Aorta (tissue), 5 donors: ENCODE data around the gene NECAB2. TPM values are rescaled to one million over a fixed set of nuclear protein-coding genes. Genes with fewer than 3 reads are reported as not detected.

ENCODE experiments used
- ATAC-seq: fragments of 200-7000 bp; cut with Tn5 transposase; one replicate; pipeline ENCODE4 v1.9.1; 2022; ENCODE audit warnings: moderate library complexity; ENCODE audit not compliant: low FRiP score
- DNase-seq, 2 donors: peaks; one replicate each; pipeline ENCODE4 v3.0.0-alpha.2; 2020
- H3K27ac ChIP-seq, 2 donors: one replicate each; pipeline ENCODE4 v1.5.1; 2013; ENCODE audit warnings: low read length in 2 of 2, mild to moderate bottlenecking in 2 of 2, moderate library complexity in 2 of 2, control low read depth in 1 of 2, inconsistent platforms in 1 of 2, low read depth in 1 of 2
- H3K27me3 ChIP-seq, 2 donors: one replicate each; pipeline ENCODE4 v1.6.1; 2013; ENCODE audit warnings: control low read depth in 1 of 2, low read length in 1 of 2, mild to moderate bottlenecking in 1 of 2, moderate library complexity in 1 of 2; ENCODE audit not compliant: insufficient read depth in 2 of 2, control insufficient read depth in 1 of 2
- H3K36me3 ChIP-seq, 2 donors: one replicate each; pipeline ENCODE4 v1.6.1; 2013; ENCODE audit warnings: control low read depth in 1 of 2, low read length in 1 of 2, mild to moderate bottlenecking in 1 of 2; ENCODE audit not compliant: insufficient read depth in 2 of 2, control insufficient read depth in 1 of 2
- H3K4me1 ChIP-seq, 2 donors: one replicate each; pipeline ENCODE4 v1.6.1; 2013; ENCODE audit warnings: low read length in 2 of 2, control low read depth in 1 of 2, mild to moderate bottlenecking in 1 of 2, moderate library complexity in 1 of 2; ENCODE audit not compliant: insufficient read depth in 2 of 2, control insufficient read depth in 1 of 2
- H3K4me3 ChIP-seq, 2 donors: one replicate each; pipeline ENCODE4 v1.5.1; 2013; ENCODE audit warnings: low read length in 2 of 2, control low read depth in 1 of 2, mild to moderate bottlenecking in 1 of 2
- H3K9me3 ChIP-seq: one replicate; pipeline ENCODE4 v1.6.1; 2013; ENCODE audit warnings: mild to moderate bottlenecking, low read length; ENCODE audit not compliant: control insufficient read depth
- WGBS, 2 donors: extraction: QIAGEN DNeasy Blood & Tissue Kit; methylation state at CpG; one replicate each; pipeline ENCODE4 v1.1.7; 2013; 5-methylcytosine and 5-hydroxymethylcytosine counted together
- intact Hi-C, 2 donors: fragments of 100-400 bp; cut with DNase I; formaldehyde crosslinking; loops; one replicate each; pipeline versions ENCODE4 v1.14.2 to v1.15.0; 2022
- polyA plus RNA-seq, 2 donors: library from polyadenylated mRNA; stranded (reverse); fragments of 200-250 nt; gene quantifications; one replicate each; pipeline ENCODE4 v1.2.3, GENCODE V29; 2013
- total RNA-seq, 2 donors: library from RNA; stranded (reverse); fragmentation: NEBNext Ultra II Directional; extraction: Animal tissue kit (Norgen Biotek cat#: 25700); gene quantifications; one replicate each; pipeline ENCODE4 v1.2.1, GENCODE V29; 2021
- donor health status: healthy with polysubstance abuse.
- donor health status: Bipolar disorder and iron deficiency.
- donor health status: DM: no; HTN: no; CAD: no.
- donor health status: DM: no; HTN: no; CAD: no.
- donor health status: DM: yes; HTN: yes; CAD: no.

NECAB2 gene
- total and polyA plus RNA-seq, 4 donors = 0.23 to 0.75 TPM; not detected in 2

GRCh38 chr16:83955218-83956130 lies 12.6 kb upstream of the NECAB2 start:
- Histone ChIP-seq H3K9me3 (no peaks in the 10 kb centered on the region), H3K27ac (peak overlapping the region in 1 of 2 donors; percentile 41), H3K36me3 (peaks cover 0 to 5% of the 10 kb centered on the region in 2 donors), H3K27me3 (no peaks in the 10 kb centered on the region), H3K4me3 (no peak overlapping the region), H3K4me1 (no peaks in the 10 kb centered on the region)
- intact Hi-C loops = loop anchor here (1.0 to 5.0 kb wide), 2 partner anchors 107 kb away; no protein-coding TSS in a partner anchor
- no peak for DNase-seq
- ATAC-seq = no peak
- 74 to 83% methylated on average over 23 of the region's 23 CpGs for WGBS, 2 donors

GRCh38 chr16:83956336-83957289 lies 11.4 kb upstream of the NECAB2 start:
- intact Hi-C loops = loop anchor here (1.0 to 5.0 kb wide), 2 partner anchors 106 kb away; no protein-coding TSS in a partner anchor
- 50 to 51% methylated on average over 22 of the region's 22 CpGs for WGBS, 2 donors
- Histone ChIP-seq H3K36me3 (peaks cover 0 to 5% of the 10 kb centered on the region in 2 donors), H3K27ac (no peak overlapping the region), H3K4me1 (no peaks in the 10 kb centered on the region), H3K9me3 (no peaks in the 10 kb centered on the region), H3K27me3 (no peaks in the 10 kb centered on the region), H3K4me3 (no peak overlapping the region)
- ATAC-seq (no peak), DNase-seq (peak; percentile 88 to 95)

- Histone ChIP-seq H3K27ac (no peak overlapping the region), H3K27me3 (no peaks in the 10 kb centered on the region), H3K36me3 (peaks cover 0 to 5% of the 10 kb centered on the region in 2 donors), H3K4me1 (no peaks in the 10 kb centered on the region), H3K9me3 (no peaks in the 10 kb centered on the region), H3K4me3 (no peak overlapping the region)
- no peak for ATAC-seq
- intact Hi-C loops = loop anchor here in 1 of 2 donors (5.0 kb wide), 1 partner anchor 105 kb away; no protein-coding TSS in a partner anchor
- WGBS, 2 donors = 89 to 90% methylated on average over 14 of the region's 14 CpGs
- no peak for DNase-seq
Observed at GRCh38 chr16:83957296-83957855, 10.7 kb upstream of the NECAB2 start.

- Histone ChIP-seq H3K4me3 (no peak overlapping the region), H3K4me1 (no peaks in the 10 kb centered on the region), H3K9me3 (no peaks in the 10 kb centered on the region), H3K27ac (no peak overlapping the region), H3K27me3 (no peaks in the 10 kb centered on the region), H3K36me3 (peaks cover 0 to 5% of the 10 kb centered on the region in 2 donors)
- no peak for ATAC-seq
- DNase-seq = no peak
- intact Hi-C loops = loop anchor here in 1 of 2 donors (5.0 kb wide), 1 partner anchor 104 kb away; no protein-coding TSS in a partner anchor
- 86 to 92% methylated on average over 21 of the region's 21 CpGs for WGBS, 2 donors
Observed at GRCh38 chr16:83958137-83958845, 9.8 kb upstream of the NECAB2 start.

- WGBS, 2 donors = 83 to 88% methylated on average over 21 of the region's 21 CpGs
- H3K9me3 ChIP-seq = no peaks in the 10 kb centered on the region
- H3K27ac ChIP-seq = no peak overlapping the region
- H3K4me1 ChIP-seq = no peaks in the 10 kb centered on the region
- DNase-seq = no peak
- ATAC-seq = no peak
- peaks cover 0 to 5% of the 10 kb centered on the region in 2 donors for H3K36me3 ChIP-seq
- no peaks in the 10 kb centered on the region for H3K27me3 ChIP-seq
- H3K4me3 ChIP-seq = no peak overlapping the region
- intact Hi-C loops = loop anchor here in 1 of 2 donors (5.0 kb wide), 1 partner anchor 103 kb away; no protein-coding TSS in a partner anchor
Observed at GRCh38 chr16:83958846-83959565, 9.0 kb upstream of the NECAB2 start.

GRCh38 chr16:83959656-83960434 lies 8.2 kb upstream of the NECAB2 start:
- Histone ChIP-seq H3K36me3 (peaks cover 0 to 5% of the 10 kb centered on the region in 2 donors), H3K4me3 (no peak overlapping the region), H3K27ac (no peak overlapping the region), H3K4me1 (no peaks in the 10 kb centered on the region), H3K9me3 (no peaks in the 10 kb centered on the region), H3K27me3 (no peaks in the 10 kb centered on the region)
- no peak for ATAC-seq
- 89 to 90% methylated on average over 12 of the region's 12 CpGs for WGBS, 2 donors
- no peak for DNase-seq
- intact Hi-C loops = loop anchor here in 1 of 2 donors (5.0 to 10.0 kb wide), 2 partner anchors 102 to 225 kb away; partner anchors contain the start of gene TAF1C
